NK-92 (cell line): ENCODE measurements around the gene GPR84.

Source experiments
- DNase-seq: peaks from one replicate; lab custom pipeline; 2025; ENCODE audit not compliant: unreplicated experiment; lab: John Stamatoyannopoulos, UW

GPR84 gene

GRCh38 chr12:54392485-54393206, 28.4 kb upstream of the GPR84 start:
- DNase-seq: no peak

GRCh38 chr12:54390668-54391551, 26.6 kb upstream of the GPR84 start:
- DNase-seq: no peak

- no peak for DNase-seq
These were observed 25.9 kb upstream of the GPR84 start for GRCh38 chr12:54390176-54390667.

- DNase-seq: no peak
These were observed 25.4 kb upstream of the GPR84 start for GRCh38 chr12:54389607-54390175.

- no peak for DNase-seq
These were observed 24.8 kb upstream of the GPR84 start for GRCh38 chr12:54389134-54389508.

- no peak for DNase-seq
These were observed 24.2 kb upstream of the GPR84 start for GRCh38 chr12:54388237-54389133.

GRCh38 chr12:54387114-54387467, 22.8 kb upstream of the GPR84 start:
- DNase-seq: no peak

- DNase-seq: no peak
These were observed 22.3 kb upstream of the GPR84 start for GRCh38 chr12:54386403-54387113.

GRCh38 chr12:54385251-54385914, 21.1 kb upstream of the GPR84 start:
- no peak for DNase-seq

- no peak for DNase-seq
These were observed 20.3 kb upstream of the GPR84 start, which contains the start of gene ZNF385A for GRCh38 chr12:54384591-54385041. Gene ZNF385A (minus strand): TSS chr12:54384733. CDS start chr12:54384514, 219 bp downstream.

GRCh38 chr12:54383041-54383609, 18.8 kb upstream of the GPR84 start:
- DNase-seq: no peak

- DNase-seq: no peak
These were observed 16.9 kb upstream of the GPR84 start for GRCh38 chr12:54381136-54381535.

- no peak for DNase-seq
These were observed 15.3 kb upstream of the GPR84 start for GRCh38 chr12:54379398-54380201.

GRCh38 chr12:54378796-54379397, 14.6 kb upstream of the GPR84 start:
- DNase-seq: no peak

GRCh38 chr12:54377797-54378515, 13.7 kb upstream of the GPR84 start:
- no peak for DNase-seq

GRCh38 chr12:54377007-54377406, 12.7 kb upstream of the GPR84 start:
- DNase-seq: no peak

GRCh38 chr12:54376596-54376995, 12.3 kb upstream of the GPR84 start:
- DNase-seq: no peak
